Measurements from ENCODE around the gene COPA. TPM values are rescaled to one million over a fixed set of nuclear protein-coding genes. Genes with fewer than 3 reads are reported as not detected.

Gene COPA
- total RNA-seq, 4 donors from 2014 or later: 140 to 186 (median 150) TPM

GRCh38 chr1:160340866-160341265 is 2.2 kb downstream of the COPA start:
- TF ChIP-seq CTCF (IDR thresholded peaks at IDR 0.05; ENCODE audit: low read depth): no peak

GRCh38 chr1:160340146-160340545 is 2.9 kb downstream of the COPA start:
- TF ChIP-seq CTCF (IDR thresholded peaks at IDR 0.05; ENCODE audit: low read depth): no peak

- no peak for TF ChIP-seq CTCF (IDR thresholded peaks at IDR 0.05; ENCODE audit: low read depth)
These were observed 4.5 kb downstream of the COPA start for GRCh38 chr1:160338580-160338979.

DNA sequence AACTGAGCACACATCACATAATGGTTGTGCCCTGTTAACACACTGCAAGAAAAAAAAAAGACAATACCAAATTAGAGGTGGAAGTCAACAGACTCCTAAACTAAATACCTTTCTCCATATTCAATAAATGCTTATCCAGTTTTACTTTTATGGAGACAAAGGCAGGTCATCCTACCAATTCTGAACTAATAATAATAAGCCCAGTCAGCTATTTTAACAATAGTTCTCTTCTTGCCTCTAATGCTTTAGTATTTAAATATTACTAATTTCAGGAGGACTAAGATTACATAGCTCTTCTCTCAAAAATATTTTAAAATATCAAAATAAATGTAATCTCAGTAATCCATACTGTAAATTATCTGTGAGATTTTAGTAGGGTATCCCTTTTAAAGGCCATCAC is 10.5 kb downstream of the COPA start:
- TF ChIP-seq CTCF (IDR thresholded peaks at IDR 0.05; ENCODE audit: low read depth): no peak

DNA sequence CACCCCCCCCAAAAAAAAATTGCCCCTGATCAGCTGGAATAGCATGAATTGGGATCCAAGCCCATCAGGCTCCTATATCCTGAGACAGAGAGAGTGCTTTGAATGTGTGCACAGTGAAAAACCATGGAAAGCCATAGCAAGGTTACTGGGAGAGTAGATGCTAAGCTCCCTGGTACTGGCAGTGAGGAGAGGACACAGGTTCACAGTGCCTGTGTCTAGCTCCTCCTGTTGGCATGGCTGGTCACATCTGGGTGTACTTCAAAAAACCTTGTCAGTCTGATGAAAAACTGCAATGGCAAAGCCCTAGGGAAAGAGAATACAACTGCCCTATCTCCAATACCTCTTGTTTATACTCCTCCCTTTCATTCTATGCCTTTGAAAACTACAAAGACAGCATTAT is 12.9 kb downstream of the COPA start:
- no peak for TF ChIP-seq CTCF (IDR thresholded peaks at IDR 0.05; ENCODE audit: low read depth)

DNA sequence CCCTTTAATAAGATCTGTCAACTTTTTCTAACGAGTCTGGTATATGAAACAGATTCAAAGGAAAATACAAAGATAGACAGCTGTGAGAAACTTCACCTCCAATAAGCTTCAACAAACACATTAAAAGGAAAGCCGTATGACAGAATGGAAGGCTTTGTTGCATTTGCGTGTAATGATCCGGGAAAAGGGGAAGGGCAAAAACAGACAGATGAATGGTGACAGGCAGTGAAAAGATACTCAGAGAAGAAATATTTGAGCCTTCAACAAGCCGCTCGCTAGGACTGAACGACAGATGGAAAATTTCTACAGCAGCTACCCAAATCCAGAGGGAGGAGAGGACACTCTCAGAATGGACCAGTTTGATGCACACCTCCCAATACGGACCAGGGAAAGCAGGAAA is 14.9 kb downstream of the COPA start:
- no peak for TF ChIP-seq CTCF (IDR thresholded peaks at IDR 0.05; ENCODE audit: low read depth)

DNA sequence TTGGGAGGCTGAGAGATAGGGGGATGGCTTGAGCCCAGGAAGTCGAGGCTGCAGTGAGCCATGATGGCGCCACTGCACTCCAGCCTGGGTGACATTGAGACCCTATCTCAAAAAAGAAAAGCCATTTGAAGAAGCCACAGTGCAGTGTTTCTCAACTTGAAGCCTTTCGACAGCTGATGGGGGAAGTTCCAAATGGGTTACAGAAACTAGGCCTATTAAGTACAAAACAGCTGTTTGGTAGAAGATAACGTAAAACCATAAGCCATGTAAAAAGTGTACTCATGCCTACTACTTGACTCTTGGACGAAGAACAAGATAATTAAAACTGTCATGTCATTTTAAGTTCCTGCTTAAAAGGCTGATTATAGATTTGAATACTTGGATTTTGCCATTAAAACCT is 16.6 kb downstream of the COPA start:
- TF ChIP-seq CTCF (IDR thresholded peaks at IDR 0.05; ENCODE audit: low read depth): no peak

Measured in subcutaneous adipose tissue (tissue), 4 donors.